NCI-H2081 (cell line): ENCODE measurements around the gene MEGF8.

ENCODE experiments used
- DNase-seq, 2 experiments: peaks; one replicate each; lab custom pipeline; 2025; lab: John Stamatoyannopoulos, UW

MEGF8 gene

GRCh38 chr19:42388851-42389489 is 63.5 kb downstream of the MEGF8 start:
- DNase-seq, result no peak

GRCh38 chr19:42389899-42390298 is 64.5 kb downstream of the MEGF8 start, which contains the start of gene CNFN:
Gene CNFN (minus strand): TSS chr19:42390297. CDS start chr19:42389037, 1,260 bp downstream.
- DNase-seq, result no peak

GRCh38 chr19:42392165-42392564 is 66.7 kb downstream of the MEGF8 start:
- DNase-seq, result no peak

- DNase-seq, result no peak
Measured at GRCh38 chr19:42394751-42395150, 69.3 kb downstream of the MEGF8 start.

GRCh38 chr19:42396381-42397262 is 71.2 kb downstream of the MEGF8 start:
- DNase-seq, result peak; percentile 98 to 99

GRCh38 chr19:42397263-42398166 is 72.1 kb downstream of the MEGF8 start:
- no peak for DNase-seq

GRCh38 chr19:42400404-42400803 is 75.0 kb downstream of the MEGF8 start:
- no peak for DNase-seq

- peak; percentile 63 to 68 for DNase-seq
Measured at GRCh38 chr19:42401365-42402303, 76.2 kb downstream of the MEGF8 start.

- DNase-seq, result no peak
Measured at GRCh38 chr19:42402376-42403116, 77.1 kb downstream of the MEGF8 start.

- no peak for DNase-seq
Measured at GRCh38 chr19:42403586-42403985, 78.2 kb downstream of the MEGF8 start.

- no peak for DNase-seq
Measured at GRCh38 chr19:42406111-42406510, 80.7 kb downstream of the MEGF8 start.

- DNase-seq, result no peak
Measured at GRCh38 chr19:42407085-42407815, 81.8 kb downstream of the MEGF8 start.

- DNase-seq, result no peak
Measured at GRCh38 chr19:42407816-42408175, 82.4 kb downstream of the MEGF8 start.

GRCh38 chr19:42409477-42409876 is 84.0 kb downstream of the MEGF8 start:
- DNase-seq, result no peak

- DNase-seq, result no peak
Measured at GRCh38 chr19:42410371-42410770, 84.9 kb downstream of the MEGF8 start.

- no peak for DNase-seq
Measured at GRCh38 chr19:42411581-42412178, 86.2 kb downstream of the MEGF8 start.

- DNase-seq, result no peak
Measured at GRCh38 chr19:42412227-42412626, 86.8 kb downstream of the MEGF8 start.

GRCh38 chr19:42412661-42413076 is 87.2 kb downstream of the MEGF8 start:
- DNase-seq, result no peak

- DNase-seq, result no peak
Measured at GRCh38 chr19:42419309-42419708, 93.9 kb downstream of the MEGF8 start.
